HepG2 (cell line): ENCODE data around the gene TRIM66. TPM values are rescaled to one million over a fixed set of nuclear protein-coding genes. Genes with fewer than 3 reads are reported as not detected.

ENCODE experiments used
- CHCHD3 ChIP-seq: sonication (generic); formaldehyde crosslinking; IDR thresholded peaks from 2 replicates; pipeline ENCODE4 v1.8.0; 2022; ENCODE audit warnings: mild to moderate bottlenecking, missing genetic modification reagents, moderate library complexity
- ESRRA ChIP-seq: sonication (generic); formaldehyde crosslinking; IDR thresholded peaks from 2 replicates; pipeline ENCODE4 v1.5.1; 2020; ENCODE audit warnings: mild to moderate bottlenecking, low read depth, missing genetic modification reagents
- MIER2 ChIP-seq: IDR thresholded peaks from 2 replicates; pipeline ENCODE4 v1.6.1; 2016; ENCODE audit warnings: missing biosample characterization, missing genetic modification reagents
- REL ChIP-seq: sonication (generic); formaldehyde crosslinking; conservative IDR thresholded peaks from 2 replicates; pipeline ENCODE4 v1.8.0; 2022; ENCODE audit warnings: mild to moderate bottlenecking, missing genetic modification reagents, moderate library complexity
- REXO4 ChIP-seq: sonication (generic); formaldehyde crosslinking; IDR thresholded peaks from 2 replicates; pipeline ENCODE4 v1.8.0; 2022; ENCODE audit warnings: missing genetic modification reagents, mild to moderate bottlenecking, borderline replicate concordance
- YEATS2 ChIP-seq: sonication (generic); formaldehyde crosslinking; IDR thresholded peaks from 2 replicates; pipeline ENCODE4 v1.4.0; 2020; ENCODE audit warnings: missing genetic modification reagents, borderline replicate concordance
- ZNF234 ChIP-seq: sonication (generic); formaldehyde crosslinking; conservative IDR thresholded peaks from 2 replicates; pipeline ENCODE4 v1.5.1; 2020; ENCODE audit warnings: mild to moderate bottlenecking, missing genetic modification reagents
- ZNF235 ChIP-seq: sonication (generic); formaldehyde crosslinking; IDR thresholded peaks from 2 replicates; pipeline ENCODE4 v1.8.1; 2023; ENCODE audit warnings: mild to moderate bottlenecking, missing genetic modification reagents, borderline replicate concordance
- ZNF441 ChIP-seq: sonication (generic); formaldehyde crosslinking; IDR thresholded peaks from 2 replicates; pipeline ENCODE4 v1.7.0; 2021; ENCODE audit warnings: missing genetic modification reagents, borderline replicate concordance
- ZNF547 ChIP-seq: sonication (generic); formaldehyde crosslinking; IDR thresholded peaks from 2 replicates; pipeline ENCODE4 v1.5.1; 2020; ENCODE audit warnings: mild to moderate bottlenecking, missing genetic modification reagents
- ZNF850 ChIP-seq: sonication (generic); formaldehyde crosslinking; conservative IDR thresholded peaks from 2 replicates; pipeline ENCODE4 v1.9.0; 2021; ENCODE audit warnings: mild to moderate bottlenecking, missing genetic modification reagents
- polyA plus RNA-seq, 8 experiments: library from polyadenylated mRNA; depleted of rRNA in 3 of 8; stranded (reverse) in 7 of 8; unstranded in 1 of 8; fragments of >200 nt; fragmentation: Illumina TruSeq in 4 of 8; extraction: Trizol in 4 of 8; gene quantifications; 2 replicates each; pipeline versions ENCODE4 v1.2.1 to v1.2.3, GENCODE V29; 2011 to 2016; ENCODE audit warnings: low read depth in 4 of 8, missing spikeins in 1 of 8, mixed read lengths in 1 of 8; ENCODE audit not compliant: insufficient read depth in 1 of 8
- total RNA-seq, 5 experiments: library from RNA; depleted of rRNA; stranded (reverse); fragments of >200 nt; fragmentation: Illumina TruSeq; extraction: Trizol; gene quantifications; 2 replicates each; pipeline ENCODE4 v1.2.3, GENCODE V29; 2016; ENCODE audit warnings: low read depth in 1 of 5
- TF ChIP-seq, protein P1 (sequence below): IDR thresholded peaks from 2 replicates; pipeline ENCODE4 v1.6.1; 2012; ENCODE audit warnings: inconsistent platforms
- TF ChIP-seq, protein P2 (sequence below), 2 experiments: sonication (generic) in 1 of 2; formaldehyde crosslinking in 1 of 2; IDR thresholded peaks; 2 replicates each; pipeline versions ENCODE4 v1.6.1 to v1.9.0; 2014 to 2022; ENCODE audit warnings: antibody characterized with exemption in 1 of 2, borderline replicate concordance in 1 of 2, inconsistent platforms in 1 of 2, low read depth in 1 of 2, missing genetic modification reagents in 1 of 2
- TF ChIP-seq, protein P3 (sequence below): sonication (generic); formaldehyde crosslinking; IDR thresholded peaks from 2 replicates; pipeline ENCODE4 v1.8.0; 2022; ENCODE audit warnings: low read depth, missing genetic modification reagents

Gene TRIM66
- total and polyA plus RNA-seq, 2 of the 13 experiments (the other 11 are each of a cell fraction or from before 2014, with no cell fraction given) = 4.9 to 6.1 TPM

DNA sequence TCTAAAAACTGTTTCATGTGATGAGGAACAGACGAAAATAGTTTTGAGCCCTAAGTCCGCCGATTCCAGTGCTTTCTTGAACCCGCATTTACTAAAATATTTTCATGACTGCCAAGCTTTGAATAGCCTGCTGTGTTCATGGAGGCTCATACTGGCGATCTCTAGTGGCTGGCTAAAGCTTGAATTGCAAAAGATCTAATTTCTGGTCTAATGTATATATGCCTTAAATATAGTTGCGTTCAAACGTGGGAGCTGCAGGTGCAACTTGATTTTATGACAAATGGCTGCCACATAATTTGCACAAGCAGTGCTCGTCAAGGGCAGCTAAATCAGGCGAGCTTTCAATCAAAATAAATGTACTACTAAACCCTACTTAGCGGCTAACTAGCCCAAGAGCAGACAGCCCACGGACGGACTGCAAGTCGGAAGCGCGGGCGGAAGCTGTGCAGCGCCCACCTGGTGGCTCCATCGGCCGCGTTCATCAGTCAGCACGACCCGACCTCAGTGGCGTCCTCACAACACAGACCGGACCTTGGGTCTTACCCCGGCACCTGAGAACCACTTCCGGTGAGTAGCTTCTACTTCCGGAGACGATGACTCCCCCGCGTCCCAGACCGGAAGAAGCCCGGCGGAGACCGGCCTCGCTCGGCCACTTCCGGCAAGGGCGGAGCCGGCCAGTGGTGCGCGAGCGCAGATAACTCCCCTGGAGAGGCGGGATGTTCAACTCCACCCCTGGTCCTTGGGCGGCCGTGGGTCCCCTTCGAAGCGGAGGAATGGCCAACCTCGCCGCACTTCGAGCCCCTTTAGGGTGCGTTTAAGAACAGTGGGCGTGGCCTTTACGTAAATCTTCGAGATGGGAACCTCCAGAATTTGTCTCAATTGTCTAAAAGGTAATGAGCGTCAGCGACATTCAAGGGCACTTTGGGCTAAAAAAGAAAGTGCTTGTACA, 6.2 kb upstream of the TRIM66 start (continued):
- TF ChIP-seq CHCHD3 = 0 out of 2 replicates have a peak, but pooled peaks have one; percentile 53
- TF ChIP-seq YEATS2 = peak; percentile 95
- TF ChIP-seq REL (CRISPR knock-in tag) = peak; percentile 51
- no peak for TF ChIP-seq MIER2
- TF ChIP-seq, protein P1, sequence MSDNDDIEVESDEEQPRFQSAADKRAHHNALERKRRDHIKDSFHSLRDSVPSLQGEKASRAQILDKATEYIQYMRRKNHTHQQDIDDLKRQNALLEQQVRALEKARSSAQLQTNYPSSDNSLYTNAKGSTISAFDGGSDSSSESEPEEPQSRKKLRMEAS = peak; percentile 79
- TF ChIP-seq ZNF547 (CRISPR knock-in tag) = no peak; the same call in 1 of the 2 replicates
- peak; percentile 50; the same call in 1 of the 2 replicates for TF ChIP-seq ZNF235 (CRISPR knock-in tag)
- peak; percentile 99 for TF ChIP-seq ZNF441 (CRISPR knock-in tag)
- TF ChIP-seq, protein P2, sequence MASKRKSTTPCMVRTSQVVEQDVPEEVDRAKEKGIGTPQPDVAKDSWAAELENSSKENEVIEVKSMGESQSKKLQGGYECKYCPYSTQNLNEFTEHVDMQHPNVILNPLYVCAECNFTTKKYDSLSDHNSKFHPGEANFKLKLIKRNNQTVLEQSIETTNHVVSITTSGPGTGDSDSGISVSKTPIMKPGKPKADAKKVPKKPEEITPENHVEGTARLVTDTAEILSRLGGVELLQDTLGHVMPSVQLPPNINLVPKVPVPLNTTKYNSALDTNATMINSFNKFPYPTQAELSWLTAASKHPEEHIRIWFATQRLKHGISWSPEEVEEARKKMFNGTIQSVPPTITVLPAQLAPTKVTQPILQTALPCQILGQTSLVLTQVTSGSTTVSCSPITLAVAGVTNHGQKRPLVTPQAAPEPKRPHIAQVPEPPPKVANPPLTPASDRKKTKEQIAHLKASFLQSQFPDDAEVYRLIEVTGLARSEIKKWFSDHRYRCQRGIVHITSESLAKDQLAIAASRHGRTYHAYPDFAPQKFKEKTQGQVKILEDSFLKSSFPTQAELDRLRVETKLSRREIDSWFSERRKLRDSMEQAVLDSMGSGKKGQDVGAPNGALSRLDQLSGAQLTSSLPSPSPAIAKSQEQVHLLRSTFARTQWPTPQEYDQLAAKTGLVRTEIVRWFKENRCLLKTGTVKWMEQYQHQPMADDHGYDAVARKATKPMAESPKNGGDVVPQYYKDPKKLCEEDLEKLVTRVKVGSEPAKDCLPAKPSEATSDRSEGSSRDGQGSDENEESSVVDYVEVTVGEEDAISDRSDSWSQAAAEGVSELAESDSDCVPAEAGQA (IDR thresholded peaks at IDR 0.05; ENCODE audit: low read depth) = peak; percentile 67; the same call in 1 of the 2 replicates
- TF ChIP-seq, protein P2 (CRISPR knock-in tag; IDR thresholded peaks at IDR 0.05; ENCODE audit: borderline replicate concordance) = peak; percentile 85; the same call in 1 of the 2 replicates
- no peak for TF ChIP-seq ZNF850 (CRISPR knock-in tag)
- no peak for TF ChIP-seq REXO4 (CRISPR knock-in tag)
- no peak for TF ChIP-seq ZNF234 (CRISPR knock-in tag)
- TF ChIP-seq, protein P3, sequence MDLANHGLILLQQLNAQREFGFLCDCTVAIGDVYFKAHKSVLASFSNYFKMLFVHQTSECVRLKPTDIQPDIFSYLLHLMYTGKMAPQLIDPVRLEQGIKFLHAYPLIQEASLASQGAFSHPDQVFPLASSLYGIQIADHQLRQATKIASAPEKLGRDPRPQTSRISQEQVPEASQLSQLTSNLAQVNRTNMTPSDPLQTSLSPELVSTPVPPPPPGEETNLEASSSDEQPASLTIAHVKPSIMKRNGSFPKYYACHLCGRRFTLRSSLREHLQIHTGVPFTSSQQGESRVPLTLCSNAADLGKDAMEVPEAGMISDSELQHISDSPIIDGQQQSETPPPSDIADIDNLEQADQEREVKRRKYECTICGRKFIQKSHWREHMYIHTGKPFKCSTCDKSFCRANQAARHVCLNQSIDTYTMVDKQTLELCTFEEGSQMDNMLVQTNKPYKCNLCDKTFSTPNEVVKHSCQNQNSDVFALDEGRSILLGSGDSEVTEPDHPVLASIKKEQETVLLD (CRISPR knock-in tag) = peak; percentile 63
- TF ChIP-seq ESRRA = peak; percentile 53; the same call in 1 of the 2 replicates
